ENCODE results near the gene CDKN3. TPM values are rescaled to one million over a fixed set of nuclear protein-coding genes. Genes with fewer than 3 reads are reported as not detected.
"Not testable (repeated sequence)": the region's sequence is repeated elsewhere in the genome, so short reads cannot be mapped to it uniquely, and the experiment has no call there.

Gene CDKN3
- total RNA-seq, 1 donor from 2014 or later = 15.7 TPM

- Histone ChIP-seq H3K4me3 (ENCODE audit: low read length in 3 of 3) (no peak overlapping the region), H3K36me3 (ENCODE audit: control insufficient read depth in 3 of 3, insufficient read depth in 3 of 3, low read length in 3 of 3) (no peaks in the 10 kb centered on the region)
Observed at GRCh38 chr14:54369343-54369742, 27.5 kb upstream of the CDKN3 start.

GRCh38 chr14:54370323-54371198, 26.2 kb upstream of the CDKN3 start:
- H3K27ac ChIP-seq (ENCODE audit: low read depth, low read length) = no peak overlapping the region
- no peaks in the 10 kb centered on the region for H3K9me3 ChIP-seq (ENCODE audit: control insufficient read depth in 3 of 3, low read length in 3 of 3)
- no peak overlapping the region for H3K4me3 ChIP-seq (ENCODE audit: low read length in 3 of 3)
- no peak overlapping the region for H3K9ac ChIP-seq (ENCODE audit: low read depth in 1 of 3, low read length in 3 of 3)
- H3K4me1 ChIP-seq (ENCODE audit: control insufficient read depth in 3 of 3, insufficient read depth in 3 of 3, low read length in 3 of 3) = no peaks in the 10 kb centered on the region
- H3K27me3 ChIP-seq (ENCODE audit: control insufficient read depth in 3 of 3, insufficient read depth in 3 of 3, low read length in 3 of 3) = no peaks in the 10 kb centered on the region
- no peaks in the 10 kb centered on the region for H3K36me3 ChIP-seq (ENCODE audit: control insufficient read depth in 3 of 3, insufficient read depth in 3 of 3, low read length in 3 of 3)

More at GRCh38 chr14:54369343-54369742, 27.5 kb upstream of the CDKN3 start:
- H3K27ac ChIP-seq (ENCODE audit: low read depth, low read length) = no peak overlapping the region
- H3K9ac ChIP-seq (ENCODE audit: low read depth in 1 of 3, low read length in 3 of 3) = no peak overlapping the region
- H3K9me3 ChIP-seq (ENCODE audit: control insufficient read depth in 3 of 3, low read length in 3 of 3) = no peaks in the 10 kb centered on the region
- H3K27me3 ChIP-seq (ENCODE audit: control insufficient read depth in 3 of 3, insufficient read depth in 3 of 3, low read length in 3 of 3) = no peaks in the 10 kb centered on the region
- H3K4me1 ChIP-seq (ENCODE audit: control insufficient read depth in 3 of 3, insufficient read depth in 3 of 3, low read length in 3 of 3) = peaks cover 3 to 5% (median 3%) of the 10 kb centered on the region in 3 donors

- Histone ChIP-seq H3K9me3 (ENCODE audit: control insufficient read depth in 3 of 3, low read length in 3 of 3) (no peaks in the 10 kb centered on the region), H3K36me3 (ENCODE audit: control insufficient read depth in 3 of 3, insufficient read depth in 3 of 3, low read length in 3 of 3) (no peaks in the 10 kb centered on the region), H3K9ac (ENCODE audit: low read depth in 1 of 3, low read length in 3 of 3) (no peak overlapping the region), H3K4me3 (ENCODE audit: low read length in 3 of 3) (no peak overlapping the region), H3K27ac (ENCODE audit: low read depth, low read length) (no peak overlapping the region), H3K27me3 (ENCODE audit: control insufficient read depth in 3 of 3, insufficient read depth in 3 of 3, low read length in 3 of 3) (peaks cover 0 to 3% (median 0%) of the 10 kb centered on the region in 3 donors), H3K4me1 (ENCODE audit: control insufficient read depth in 3 of 3, insufficient read depth in 3 of 3, low read length in 3 of 3) (no peaks in the 10 kb centered on the region)
Observed at GRCh38 chr14:54374117-54374884, 22.5 kb upstream of the CDKN3 start.

- Histone ChIP-seq H3K36me3 (ENCODE audit: control insufficient read depth in 3 of 3, insufficient read depth in 3 of 3, low read length in 3 of 3) (no peaks in the 10 kb centered on the region), H3K4me3 (ENCODE audit: low read length in 3 of 3) (no peak overlapping the region), H3K27me3 (ENCODE audit: control insufficient read depth in 3 of 3, insufficient read depth in 3 of 3, low read length in 3 of 3) (peaks cover 0 to 3% (median 0%) of the 10 kb centered on the region in 3 donors), H3K4me1 (ENCODE audit: control insufficient read depth in 3 of 3, insufficient read depth in 3 of 3, low read length in 3 of 3) (no peaks in the 10 kb centered on the region), H3K9ac (ENCODE audit: low read depth in 1 of 3, low read length in 3 of 3) (no peak overlapping the region), H3K27ac (ENCODE audit: low read depth, low read length) (no peak overlapping the region), H3K9me3 (ENCODE audit: control insufficient read depth in 3 of 3, low read length in 3 of 3) (no peaks in the 10 kb centered on the region)
Observed at GRCh38 chr14:54377501-54377900, 19.3 kb upstream of the CDKN3 start.

GRCh38 chr14:54378893-54379292, 17.9 kb upstream of the CDKN3 start:
- H3K4me1 ChIP-seq (ENCODE audit: control insufficient read depth in 3 of 3, insufficient read depth in 3 of 3, low read length in 3 of 3); H3K9ac ChIP-seq (ENCODE audit: low read depth in 1 of 3, low read length in 3 of 3); H3K4me3 ChIP-seq (ENCODE audit: low read length in 3 of 3); H3K9me3 ChIP-seq (ENCODE audit: control insufficient read depth in 3 of 3, low read length in 3 of 3); H3K27me3 ChIP-seq (ENCODE audit: control insufficient read depth in 3 of 3, insufficient read depth in 3 of 3, low read length in 3 of 3); H3K36me3 ChIP-seq (ENCODE audit: control insufficient read depth in 3 of 3, insufficient read depth in 3 of 3, low read length in 3 of 3); H3K27ac ChIP-seq (ENCODE audit: low read depth, low read length): not testable (repeated sequence)

- not testable (repeated sequence) for H3K4me1 ChIP-seq (ENCODE audit: control insufficient read depth in 3 of 3, insufficient read depth in 3 of 3, low read length in 3 of 3); H3K27ac ChIP-seq (ENCODE audit: low read depth, low read length); H3K4me3 ChIP-seq (ENCODE audit: low read length in 3 of 3); H3K9me3 ChIP-seq (ENCODE audit: control insufficient read depth in 3 of 3, low read length in 3 of 3); H3K27me3 ChIP-seq (ENCODE audit: control insufficient read depth in 3 of 3, insufficient read depth in 3 of 3, low read length in 3 of 3); H3K36me3 ChIP-seq (ENCODE audit: control insufficient read depth in 3 of 3, insufficient read depth in 3 of 3, low read length in 3 of 3); H3K9ac ChIP-seq (ENCODE audit: low read depth in 1 of 3, low read length in 3 of 3)
Observed at GRCh38 chr14:54380558-54380957, 16.2 kb upstream of the CDKN3 start.

GRCh38 chr14:54381821-54382220, 15.0 kb upstream of the CDKN3 start:
- Histone ChIP-seq H3K4me1 (ENCODE audit: control insufficient read depth in 3 of 3, insufficient read depth in 3 of 3, low read length in 3 of 3) (no peaks in the 10 kb centered on the region), H3K27ac (ENCODE audit: low read depth, low read length) (no peak overlapping the region), H3K27me3 (ENCODE audit: control insufficient read depth in 3 of 3, insufficient read depth in 3 of 3, low read length in 3 of 3) (peaks cover 0 to 3% (median 0%) of the 10 kb centered on the region in 3 donors), H3K4me3 (ENCODE audit: low read length in 3 of 3) (no peak overlapping the region), H3K36me3 (ENCODE audit: control insufficient read depth in 3 of 3, insufficient read depth in 3 of 3, low read length in 3 of 3) (no peaks in the 10 kb centered on the region), H3K9ac (ENCODE audit: low read depth in 1 of 3, low read length in 3 of 3) (no peak overlapping the region), H3K9me3 (ENCODE audit: control insufficient read depth in 3 of 3, low read length in 3 of 3) (no peaks in the 10 kb centered on the region)

- Histone ChIP-seq H3K4me1 (ENCODE audit: control insufficient read depth in 3 of 3, insufficient read depth in 3 of 3, low read length in 3 of 3) (no peaks in the 10 kb centered on the region), H3K27me3 (ENCODE audit: control insufficient read depth in 3 of 3, insufficient read depth in 3 of 3, low read length in 3 of 3) (peaks cover 0 to 4% (median 0%) of the 10 kb centered on the region in 3 donors), H3K36me3 (ENCODE audit: control insufficient read depth in 3 of 3, insufficient read depth in 3 of 3, low read length in 3 of 3) (no peaks in the 10 kb centered on the region), H3K9ac (ENCODE audit: low read depth in 1 of 3, low read length in 3 of 3) (no peak overlapping the region), H3K9me3 (ENCODE audit: control insufficient read depth in 3 of 3, low read length in 3 of 3) (no peaks in the 10 kb centered on the region), H3K27ac (ENCODE audit: low read depth, low read length) (no peak overlapping the region), H3K4me3 (ENCODE audit: low read length in 3 of 3) (no peak overlapping the region)
Observed at GRCh38 chr14:54383835-54384234, 13.0 kb upstream of the CDKN3 start.

- Histone ChIP-seq H3K27ac (ENCODE audit: low read depth, low read length) (no peak overlapping the region), H3K9me3 (ENCODE audit: control insufficient read depth in 3 of 3, low read length in 3 of 3) (no peaks in the 10 kb centered on the region), H3K4me3 (ENCODE audit: low read length in 3 of 3) (no peak overlapping the region), H3K27me3 (ENCODE audit: control insufficient read depth in 3 of 3, insufficient read depth in 3 of 3, low read length in 3 of 3) (peaks cover 0 to 4% (median 0%) of the 10 kb centered on the region in 3 donors), H3K4me1 (ENCODE audit: control insufficient read depth in 3 of 3, insufficient read depth in 3 of 3, low read length in 3 of 3) (no peaks in the 10 kb centered on the region), H3K9ac (ENCODE audit: low read depth in 1 of 3, low read length in 3 of 3) (no peak overlapping the region), H3K36me3 (ENCODE audit: control insufficient read depth in 3 of 3, insufficient read depth in 3 of 3, low read length in 3 of 3) (no peaks in the 10 kb centered on the region)
Observed at GRCh38 chr14:54385556-54385955, 11.3 kb upstream of the CDKN3 start.

GRCh38 chr14:54387328-54387727, 9.5 kb upstream of the CDKN3 start:
- H3K36me3 ChIP-seq (ENCODE audit: control insufficient read depth in 3 of 3, insufficient read depth in 3 of 3, low read length in 3 of 3) = no peaks in the 10 kb centered on the region
- no peak overlapping the region for H3K27ac ChIP-seq (ENCODE audit: low read depth, low read length)
- no peak overlapping the region for H3K4me3 ChIP-seq (ENCODE audit: low read length in 3 of 3)
- no peak overlapping the region for H3K9ac ChIP-seq (ENCODE audit: low read depth in 1 of 3, low read length in 3 of 3)
- H3K4me1 ChIP-seq (ENCODE audit: control insufficient read depth in 3 of 3, insufficient read depth in 3 of 3, low read length in 3 of 3) = no peaks in the 10 kb centered on the region
- H3K27me3 ChIP-seq (ENCODE audit: control insufficient read depth in 3 of 3, insufficient read depth in 3 of 3, low read length in 3 of 3) = peaks cover 0 to 4% (median 4%) of the 10 kb centered on the region in 3 donors
- H3K9me3 ChIP-seq (ENCODE audit: control insufficient read depth in 3 of 3, low read length in 3 of 3) = no peaks in the 10 kb centered on the region

All from skeletal muscle tissue (tissue), 4 donors.